Activated gamma-delta T cell treated with Interleukin-2 at 50 U/mL for 16 hours (primary cell): ENCODE data around the gene IFIH1.

Experiments used
- DNase-seq: peaks from one replicate; pipeline ENCODE4 v3.0.0-alpha.2; 2020

Gene IFIH1

GRCh38 chr2:162256591-162256991, 61.9 kb downstream of the IFIH1 start:
- DNase-seq: no peak

- no peak for DNase-seq
Observed at GRCh38 chr2:162254236-162254871, 64.1 kb downstream of the IFIH1 start.

GRCh38 chr2:162253435-162253834, 65.0 kb downstream of the IFIH1 start:
- no peak for DNase-seq

- DNase-seq: no peak
Observed at GRCh38 chr2:162252153-162252552, 66.3 kb downstream of the IFIH1 start.

GRCh38 chr2:162245781-162246180, 72.7 kb downstream of the IFIH1 start:
- no peak for DNase-seq

GRCh38 chr2:162245061-162245460, 73.4 kb downstream of the IFIH1 start:
- no peak for DNase-seq

GRCh38 chr2:162244541-162245031, 73.9 kb downstream of the IFIH1 start:
- DNase-seq: no peak

GRCh38 chr2:162243715-162244114, 74.8 kb downstream of the IFIH1 start:
- no peak for DNase-seq

GRCh38 chr2:162243294-162243693, 75.2 kb downstream of the IFIH1 start, which contains the start of gene FAP:
Gene FAP, minus strand, starts transcription at chr2:162243445. Its CDS starts 118 bp downstream, at chr2:162243327.
- no peak for DNase-seq

- DNase-seq: no peak
Observed at GRCh38 chr2:162242586-162243280, 75.8 kb downstream of the IFIH1 start.

GRCh38 chr2:162241571-162241970, 76.9 kb downstream of the IFIH1 start:
- DNase-seq: no peak

- DNase-seq: no peak
Observed at GRCh38 chr2:162234620-162235462, 83.6 kb downstream of the IFIH1 start.

- DNase-seq: no peak
Observed at GRCh38 chr2:162233197-162233596, 85.3 kb downstream of the IFIH1 start.

- DNase-seq: no peak
Observed at GRCh38 chr2:162232671-162233070, 85.8 kb downstream of the IFIH1 start.

GRCh38 chr2:162232027-162232426, 86.5 kb downstream of the IFIH1 start:
- DNase-seq: no peak

GRCh38 chr2:162230761-162231160, 87.7 kb downstream of the IFIH1 start:
- DNase-seq: no peak

- no peak for DNase-seq
Observed at GRCh38 chr2:162226836-162227235, 91.6 kb downstream of the IFIH1 start.

- peak; percentile 59 for DNase-seq
Observed at GRCh38 chr2:162221064-162221463, 97.4 kb downstream of the IFIH1 start.

- DNase-seq: no peak
Observed at GRCh38 chr2:162220368-162220767, 98.1 kb downstream of the IFIH1 start.

GRCh38 chr2:162219426-162219825, 99.1 kb downstream of the IFIH1 start:
- no peak for DNase-seq

GRCh38 chr2:162217598-162217997, 100.9 kb downstream of the IFIH1 start:
- DNase-seq: no peak
